Measurements from ENCODE around the gene MACROD2. TPM values are rescaled to one million over a fixed set of nuclear protein-coding genes. Genes with fewer than 3 reads are reported as not detected.

MACROD2 gene
- total RNA-seq, 4 donors from 2014 or later = 2.1 to 28.1 (median 12.6) TPM

DNA sequence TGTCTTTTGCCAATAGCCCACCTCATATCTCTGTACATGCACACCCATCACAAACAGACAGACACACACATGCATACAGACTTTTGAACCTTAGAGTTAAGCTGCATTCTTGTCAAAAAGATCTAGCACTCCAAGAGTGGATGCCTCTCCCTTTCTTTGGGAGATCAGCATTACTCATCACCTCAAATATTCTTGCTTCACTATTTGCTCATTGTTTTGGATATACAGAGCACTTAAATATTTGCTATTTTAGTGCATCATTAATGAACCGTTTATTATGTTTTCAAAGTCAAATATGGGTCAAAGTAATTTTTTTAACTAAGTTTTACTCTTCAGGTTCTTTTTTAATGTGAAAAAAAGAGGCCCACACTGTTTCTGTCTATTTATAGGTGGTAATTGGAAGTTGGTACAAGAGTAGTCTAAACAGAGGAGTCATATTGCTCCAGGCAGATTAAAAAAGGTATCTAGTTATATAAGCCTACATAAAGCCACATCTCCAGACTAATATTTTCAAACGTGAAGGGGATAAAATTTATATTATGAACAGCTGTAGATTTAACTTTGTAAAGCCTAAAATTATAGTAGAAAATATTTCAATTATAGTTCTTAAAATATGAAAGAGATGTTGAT lies 239.5 kb downstream of the MACROD2 start:
- intact Hi-C loops (cut with DNase I; ENCODE audit: low total_unique reads) = no loop called here
- TF ChIP-seq, protein P1, sequence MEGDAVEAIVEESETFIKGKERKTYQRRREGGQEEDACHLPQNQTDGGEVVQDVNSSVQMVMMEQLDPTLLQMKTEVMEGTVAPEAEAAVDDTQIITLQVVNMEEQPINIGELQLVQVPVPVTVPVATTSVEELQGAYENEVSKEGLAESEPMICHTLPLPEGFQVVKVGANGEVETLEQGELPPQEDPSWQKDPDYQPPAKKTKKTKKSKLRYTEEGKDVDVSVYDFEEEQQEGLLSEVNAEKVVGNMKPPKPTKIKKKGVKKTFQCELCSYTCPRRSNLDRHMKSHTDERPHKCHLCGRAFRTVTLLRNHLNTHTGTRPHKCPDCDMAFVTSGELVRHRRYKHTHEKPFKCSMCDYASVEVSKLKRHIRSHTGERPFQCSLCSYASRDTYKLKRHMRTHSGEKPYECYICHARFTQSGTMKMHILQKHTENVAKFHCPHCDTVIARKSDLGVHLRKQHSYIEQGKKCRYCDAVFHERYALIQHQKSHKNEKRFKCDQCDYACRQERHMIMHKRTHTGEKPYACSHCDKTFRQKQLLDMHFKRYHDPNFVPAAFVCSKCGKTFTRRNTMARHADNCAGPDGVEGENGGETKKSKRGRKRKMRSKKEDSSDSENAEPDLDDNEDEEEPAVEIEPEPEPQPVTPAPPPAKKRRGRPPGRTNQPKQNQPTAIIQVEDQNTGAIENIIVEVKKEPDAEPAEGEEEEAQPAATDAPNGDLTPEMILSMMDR (IDR thresholded peaks at IDR 0.05) = no peak
- no peak for TF ChIP-seq POLR2A (IDR thresholded peaks at IDR 0.05)
- Histone ChIP-seq H3K27me3 (no peaks in the 10 kb centered on the region), H3K36me3 (no peaks in the 10 kb centered on the region), H3K4me1 (no peaks in the 10 kb centered on the region), H3K9me3 (no peaks in the 10 kb centered on the region), H3K4me3 (no peak overlapping the region), H3K27ac (no peak overlapping the region)
- DNase-seq = no peak

DNA sequence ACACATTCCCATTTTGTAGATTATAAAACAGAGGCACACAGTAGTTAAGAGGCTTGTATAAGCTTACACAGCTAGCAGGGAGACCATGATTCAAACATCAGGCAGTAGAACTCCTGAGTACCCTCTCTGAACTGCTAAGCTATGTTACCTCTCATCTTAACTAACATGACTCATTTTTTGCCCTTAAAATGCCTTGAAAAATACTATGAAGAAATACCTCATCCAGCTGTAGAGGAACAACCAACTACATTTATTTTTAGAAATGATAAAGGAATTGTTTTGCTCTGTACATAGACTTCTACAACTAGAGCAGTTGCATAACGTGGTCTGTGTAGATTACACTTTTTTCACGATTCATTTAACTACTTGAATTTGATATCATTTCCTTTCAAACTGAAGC lies 240.0 kb downstream of the MACROD2 start:
- no peak for DNase-seq
- no peaks in the 10 kb centered on the region for H3K36me3 ChIP-seq
- no peak overlapping the region for H3K27ac ChIP-seq
- TF ChIP-seq, protein P1 (IDR thresholded peaks at IDR 0.05) = no peak
- no peak for TF ChIP-seq POLR2A (IDR thresholded peaks at IDR 0.05)
- no peaks in the 10 kb centered on the region for H3K4me1 ChIP-seq
- H3K4me3 ChIP-seq = no peak overlapping the region
- no peaks in the 10 kb centered on the region for H3K27me3 ChIP-seq
- no peaks in the 10 kb centered on the region for H3K9me3 ChIP-seq
- intact Hi-C loops (cut with DNase I; ENCODE audit: low total_unique reads) = no loop called here

DNA sequence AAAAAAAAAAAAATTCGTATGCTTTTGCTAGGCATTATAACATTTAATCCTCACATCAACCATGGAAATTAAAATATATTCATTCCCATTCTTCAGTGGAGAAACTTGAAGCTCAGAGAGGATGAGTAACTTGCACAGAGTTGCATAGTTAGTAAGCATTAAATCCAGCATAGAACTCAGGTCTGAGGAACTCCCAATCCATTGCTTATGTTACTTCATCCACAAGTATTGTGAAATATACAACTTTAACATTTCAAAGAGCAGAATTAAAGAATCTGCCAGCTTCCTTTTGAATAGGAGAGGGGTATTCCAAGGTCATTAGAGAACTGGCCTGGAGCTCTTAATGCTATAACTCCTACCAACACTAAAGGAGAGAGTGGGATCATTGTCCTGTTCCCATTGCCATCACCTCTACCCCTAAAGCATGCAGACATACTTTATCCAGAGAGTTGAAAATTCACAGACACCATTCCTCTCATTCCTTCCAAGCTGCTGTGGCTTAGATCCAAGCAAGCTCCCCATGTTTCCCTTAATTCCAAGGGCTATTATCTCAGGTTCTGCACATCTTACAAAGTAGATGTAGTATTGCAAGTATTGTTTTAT lies 250.2 kb downstream of the MACROD2 start:
- H3K27me3 ChIP-seq = no peaks in the 10 kb centered on the region
- H3K27ac ChIP-seq = no peak overlapping the region
- no peak for DNase-seq

DNA sequence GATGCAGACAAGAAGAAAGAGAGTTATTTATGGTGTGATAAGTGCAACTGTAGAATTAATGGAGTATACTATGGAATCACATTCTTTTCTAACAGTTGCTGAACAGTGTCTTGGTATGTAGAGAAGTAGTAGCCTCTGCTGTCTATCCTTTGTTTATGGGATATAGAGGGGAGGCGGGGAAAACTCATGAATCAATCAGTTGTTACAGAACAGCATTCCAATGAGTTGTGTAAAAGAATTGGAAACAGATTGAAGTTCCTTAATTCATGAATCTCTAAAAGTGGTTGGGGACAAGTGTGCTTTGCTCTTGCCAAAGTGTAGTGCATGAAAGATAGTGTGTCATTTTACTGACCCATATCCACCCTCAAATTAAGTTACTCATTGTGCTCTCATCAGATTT lies 264.4 kb downstream of the MACROD2 start:
- TF ChIP-seq POLR2A (IDR thresholded peaks at IDR 0.05) = no peak
- TF ChIP-seq, protein P1 (IDR thresholded peaks at IDR 0.05) = no peak

More for the DNA sequence above, 250.2 kb downstream of the MACROD2 start:
- no peak overlapping the region for H3K4me3 ChIP-seq
- no peaks in the 10 kb centered on the region for H3K4me1 ChIP-seq
- TF ChIP-seq POLR2A (IDR thresholded peaks at IDR 0.05) = no peak
- no peaks in the 10 kb centered on the region for H3K9me3 ChIP-seq
- intact Hi-C loops (cut with DNase I; ENCODE audit: low total_unique reads) = no loop called here
- H3K36me3 ChIP-seq = no peaks in the 10 kb centered on the region

DNA sequence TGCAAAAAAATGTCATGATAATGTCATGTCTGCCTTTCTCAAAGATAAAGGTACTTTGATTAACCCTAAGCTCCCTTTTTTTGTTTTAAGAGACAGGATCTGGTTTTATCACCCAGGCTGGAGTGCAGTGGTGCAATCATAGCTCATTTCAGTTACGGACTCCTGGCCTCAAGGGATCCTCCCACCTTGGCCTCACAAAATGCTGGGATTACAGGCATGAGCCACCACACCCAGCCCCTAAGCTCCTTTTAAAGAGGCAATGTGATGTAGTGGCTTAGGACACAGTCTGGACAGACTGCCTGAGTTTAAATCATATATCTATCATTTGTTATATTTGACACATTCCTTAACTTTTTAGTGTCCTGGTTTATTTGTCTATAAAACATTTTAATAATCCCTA lies 265.1 kb downstream of the MACROD2 start:
- Histone ChIP-seq H3K36me3 (no peaks in the 10 kb centered on the region), H3K4me1 (no peaks in the 10 kb centered on the region), H3K27me3 (no peaks in the 10 kb centered on the region), H3K27ac (no peak overlapping the region), H3K9me3 (no peaks in the 10 kb centered on the region), H3K4me3 (no peak overlapping the region)
- TF ChIP-seq, protein P1 (IDR thresholded peaks at IDR 0.05) = no peak
- TF ChIP-seq POLR2A (IDR thresholded peaks at IDR 0.05) = no peak
- intact Hi-C loops (cut with DNase I; ENCODE audit: low total_unique reads) = loop anchor here (10.0 kb wide), 1 partner anchor 56 kb away; no protein-coding TSS in a partner anchor
- DNase-seq = no peak

More for the DNA sequence above, 264.4 kb downstream of the MACROD2 start:
- no peak overlapping the region for H3K27ac ChIP-seq
- no peaks in the 10 kb centered on the region for H3K9me3 ChIP-seq
- H3K36me3 ChIP-seq = no peaks in the 10 kb centered on the region
- H3K27me3 ChIP-seq = no peaks in the 10 kb centered on the region
- intact Hi-C loops (cut with DNase I; ENCODE audit: low total_unique reads) = loop anchor here (10.0 kb wide), 1 partner anchor 55 kb away; no protein-coding TSS in a partner anchor
- no peak for DNase-seq
- H3K4me1 ChIP-seq = no peaks in the 10 kb centered on the region
- H3K4me3 ChIP-seq = no peak overlapping the region

Data from uterus (tissue), 4 donors.